D341Med (cell line): Measurements from ENCODE around the gene RSPH6A.
"Not testable (repeated sequence)": the region's sequence is repeated elsewhere in the genome, so short reads cannot be mapped to it uniquely, and the experiment has no call there.

Experiments used
- DNase-seq: peaks from one replicate; pipeline ENCODE4 v3.0.0; 2012; ENCODE audit warnings: low spot score

Gene RSPH6A

DNA sequence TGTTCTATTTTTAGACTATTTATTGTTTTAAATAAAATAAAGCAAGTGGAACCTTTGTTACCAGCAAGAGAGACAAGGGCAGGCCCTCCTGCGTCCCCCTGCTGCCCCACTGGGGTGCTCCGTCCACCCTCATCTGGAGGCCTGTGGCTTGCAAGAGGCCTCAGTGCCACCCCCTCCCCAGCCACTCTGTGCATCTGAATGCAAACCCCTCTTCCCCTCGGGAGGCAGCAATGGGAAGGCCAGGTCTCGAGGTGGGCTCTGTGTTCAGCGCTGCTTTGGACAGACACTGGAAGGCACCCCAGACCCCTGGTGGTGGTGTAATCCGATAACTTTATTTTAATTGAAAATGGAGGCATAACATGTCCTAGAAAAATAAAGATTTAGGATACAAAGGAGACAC, 50.6 kb downstream of the RSPH6A start:
- no peak for DNase-seq

DNA sequence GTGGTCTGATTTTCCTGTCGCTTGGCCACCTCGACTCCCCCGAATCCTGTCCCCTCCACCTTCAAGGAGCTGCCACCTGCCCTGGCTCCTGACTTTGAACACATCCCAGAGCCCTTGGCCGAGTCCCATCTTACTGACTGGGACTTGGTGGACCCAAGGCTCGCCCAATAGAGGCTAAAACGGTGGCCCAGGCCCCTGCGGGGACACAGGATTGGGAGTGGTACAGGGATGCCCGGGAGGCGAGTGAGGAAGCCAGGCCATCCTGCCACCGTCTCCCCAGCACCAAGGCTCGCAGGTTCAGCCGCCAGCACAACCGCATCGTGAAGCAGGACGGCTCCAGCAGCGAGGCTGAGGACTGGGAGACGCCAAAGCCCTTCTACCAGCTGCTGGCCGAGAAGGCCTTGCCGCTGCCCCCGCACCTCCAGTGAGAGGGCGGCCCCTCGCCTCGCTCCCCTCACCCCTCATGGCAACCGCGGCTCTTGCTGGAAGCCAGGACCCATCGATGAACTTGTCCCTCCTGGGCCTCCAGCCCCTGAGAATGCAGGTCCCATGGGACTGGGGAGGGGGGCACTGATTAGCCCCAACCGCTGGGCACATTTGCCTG, 51.3 kb downstream of the RSPH6A start:
- DNase-seq, result no peak

- no peak for DNase-seq
Observed at GRCh38 chr19:45762870-45763631, 52.1 kb downstream of the RSPH6A start.

GRCh38 chr19:45761714-45762113, 53.4 kb downstream of the RSPH6A start:
- DNase-seq, result no peak

DNA sequence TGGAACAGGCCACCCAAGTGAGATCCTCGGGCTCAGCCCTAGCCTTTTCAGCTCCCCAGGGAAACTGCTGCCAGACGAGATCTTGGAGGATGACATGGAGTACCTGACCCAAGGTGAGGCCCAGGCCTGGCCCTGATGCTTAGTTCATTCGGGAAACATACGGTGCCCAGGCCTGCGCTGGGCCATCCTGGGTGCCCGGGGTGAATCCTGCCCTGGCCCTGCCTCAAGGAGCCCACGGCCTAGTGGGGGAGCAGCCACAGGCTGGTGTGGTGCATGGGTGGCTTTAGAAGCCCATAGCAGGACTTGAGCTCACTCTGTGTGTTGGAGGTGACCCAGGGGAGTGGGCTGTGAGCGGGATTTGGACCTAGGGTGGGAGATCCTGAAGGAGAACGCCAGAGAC, 56.2 kb downstream of the RSPH6A start:
- no peak for DNase-seq

DNA sequence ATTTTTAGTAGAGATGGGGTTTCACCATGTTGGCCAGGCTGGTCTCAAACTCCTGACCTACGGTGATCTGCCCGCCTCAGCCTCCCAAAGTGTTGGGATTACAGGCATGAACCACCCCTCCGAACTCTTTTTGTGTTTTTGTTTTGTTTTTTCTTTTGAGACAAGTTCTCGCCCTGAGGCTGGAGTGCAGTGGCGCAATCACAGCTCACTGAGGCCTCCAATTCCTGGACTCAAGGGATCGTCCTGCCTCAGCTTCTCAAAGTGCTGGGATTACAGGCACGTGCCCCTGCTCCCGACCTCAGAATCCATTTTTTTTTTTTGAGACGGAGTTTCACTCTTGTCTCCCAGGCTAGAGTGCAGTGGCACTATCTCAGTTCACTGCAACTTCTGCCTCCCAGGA, 57.4 kb downstream of the RSPH6A start:
- no peak for DNase-seq

DNA sequence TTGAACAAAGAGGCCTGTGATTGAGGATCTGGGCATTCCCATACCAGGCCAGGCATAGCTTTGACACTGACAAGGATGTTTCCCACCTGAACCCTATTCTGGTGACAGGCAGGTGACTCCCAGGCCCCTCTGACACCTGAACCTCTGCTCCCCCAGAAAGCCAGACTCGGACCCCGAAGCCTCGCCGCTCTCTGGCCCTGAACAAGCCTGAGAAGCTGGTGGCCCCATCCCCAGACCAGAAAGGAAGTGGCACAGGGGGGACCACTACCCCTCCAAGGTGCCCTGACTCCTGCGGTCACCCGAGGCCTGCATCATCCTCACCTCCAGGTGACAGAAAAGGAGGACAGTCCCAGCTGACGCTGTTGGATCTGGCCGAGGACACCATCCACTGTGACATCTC, 60.8 kb downstream of the RSPH6A start:
- DNase-seq, result no peak

DNA sequence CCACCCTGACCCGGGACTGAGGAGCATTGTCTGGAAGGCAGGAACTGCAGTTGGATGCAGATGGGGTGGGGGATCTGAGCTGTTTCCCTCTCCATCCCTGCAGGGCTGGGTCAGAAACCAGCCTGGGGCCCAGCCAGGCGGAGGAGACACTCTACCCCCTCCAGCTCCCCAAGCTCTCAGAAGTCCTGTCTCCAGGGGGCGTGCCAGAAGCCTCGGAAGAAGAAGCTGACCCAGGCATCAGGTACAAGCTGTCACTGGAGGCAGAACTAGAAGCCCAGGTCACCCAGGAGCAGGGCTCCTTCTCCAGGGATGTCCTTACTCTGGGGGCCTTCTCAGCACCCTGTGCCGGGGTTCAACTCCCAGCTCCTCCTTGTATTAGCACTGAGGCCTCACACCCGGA, 61.6 kb downstream of the RSPH6A start:
- no peak for DNase-seq

- no peak for DNase-seq
Observed at GRCh38 chr19:45752639-45753038, 62.5 kb downstream of the RSPH6A start.

GRCh38 chr19:45751483-45751882, 63.6 kb downstream of the RSPH6A start:
- not testable (repeated sequence) for DNase-seq

DNA sequence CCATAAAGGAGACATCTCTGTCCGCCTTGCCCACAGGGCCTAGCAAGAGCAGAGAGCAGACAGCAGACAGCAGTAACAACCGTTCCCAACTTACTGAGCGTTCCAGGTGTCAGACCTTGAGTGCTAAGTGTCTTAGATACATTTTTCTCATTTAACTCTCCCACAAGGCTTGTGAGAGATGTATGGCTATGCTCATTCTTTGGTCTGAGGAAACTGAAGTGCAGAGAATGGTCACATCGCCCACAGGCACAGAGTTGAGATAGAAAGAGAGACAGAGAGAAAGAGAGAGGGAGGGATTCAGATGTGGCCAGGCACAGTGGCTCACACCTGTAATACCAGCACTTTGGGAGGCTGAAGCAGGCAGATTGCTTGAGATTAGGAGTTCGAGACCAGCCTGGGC, 67.6 kb downstream of the RSPH6A start:
- no peak for DNase-seq

DNA sequence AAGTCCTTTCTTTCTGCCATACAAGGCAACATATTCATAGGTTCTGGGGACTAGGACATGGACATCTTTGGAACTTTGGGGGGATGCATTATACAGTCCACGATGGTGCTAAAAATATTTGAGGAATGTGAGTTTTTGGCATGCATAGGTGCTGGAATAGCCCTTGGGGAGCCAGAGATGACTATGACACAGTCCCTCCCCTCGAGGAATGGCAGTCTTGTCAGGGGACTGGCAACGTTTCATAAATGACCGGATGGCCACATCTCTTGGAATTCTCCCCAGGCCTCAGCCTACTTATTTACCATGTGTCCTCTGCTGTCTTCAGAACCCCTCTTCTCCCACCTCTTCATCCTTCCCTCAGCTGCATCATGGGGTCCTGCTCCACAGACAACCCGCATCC, 68.2 kb downstream of the RSPH6A start:
- no peak for DNase-seq
